Measurements from ENCODE around the gene HOXC13. TPM values are rescaled to one million over a fixed set of nuclear protein-coding genes. Genes with fewer than 3 reads are reported as not detected.

The HOXC13 gene
- total and polyA plus RNA-seq, 2 of the 13 experiments (the other 11 are each of a cell fraction or from before 2014, with no cell fraction given): 0.07 TPM; not detected in 1

DNA sequence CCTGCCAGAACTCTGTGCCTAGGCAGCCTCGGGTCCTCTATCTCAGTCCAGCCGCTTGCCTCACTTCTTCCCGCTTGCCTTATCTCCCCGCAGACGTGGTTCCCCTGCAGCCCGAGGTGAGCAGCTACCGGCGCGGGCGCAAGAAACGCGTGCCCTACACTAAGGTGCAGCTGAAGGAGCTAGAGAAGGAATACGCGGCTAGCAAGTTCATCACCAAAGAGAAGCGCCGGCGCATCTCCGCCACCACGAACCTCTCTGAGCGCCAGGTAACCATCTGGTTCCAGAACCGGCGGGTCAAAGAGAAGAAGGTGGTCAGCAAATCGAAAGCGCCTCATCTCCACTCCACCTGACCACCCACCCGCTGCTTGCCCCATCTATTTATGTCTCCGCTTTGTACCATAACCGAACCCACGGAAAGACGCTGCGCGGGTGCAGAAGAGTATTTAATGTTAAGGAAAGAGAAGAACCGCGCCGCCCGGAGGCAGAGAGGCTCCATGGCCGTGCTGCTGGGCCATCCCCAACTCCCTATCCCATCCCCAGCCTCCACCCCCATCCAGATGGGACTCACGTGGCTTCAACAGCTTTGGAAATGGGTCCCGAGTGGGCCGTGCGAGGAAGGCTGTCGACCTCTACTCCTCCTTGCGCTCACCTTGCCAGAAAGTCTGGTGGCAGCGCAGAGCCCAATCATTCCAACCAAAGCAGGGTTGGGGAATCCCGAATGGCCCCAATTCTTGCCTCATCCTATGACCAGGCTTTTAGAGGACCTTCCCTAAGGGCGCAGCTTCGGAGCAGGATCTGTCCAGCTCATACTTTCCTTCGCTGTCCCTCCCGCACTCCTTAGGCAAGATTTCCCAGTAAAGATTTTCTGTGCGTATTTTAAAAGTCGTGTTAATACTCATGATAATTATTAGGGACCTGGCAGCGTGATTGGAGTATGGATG is 6.5 kb downstream of the HOXC13 start:
- peaks cover under 1% of the 10 kb centered on the region; the same call in 1 of the 2 replicates for H4K20me1 ChIP-seq (ENCODE audit: insufficient read depth, low read length)
- in situ Hi-C loops (cut with HindIII; ENCODE audit: extremely low pct_ligation_motif_present, low pct_unique_long_range_greater_than_20kb) (loop anchor here (25.0 kb wide), 1 partner anchor 158 kb away; no protein-coding TSS in a partner anchor), intact Hi-C loops (cut with micrococcal nuclease; ENCODE audit: unreplicated experiment) (no loop called here)
- H3K79me2 ChIP-seq (ENCODE audit: insufficient read depth, low read length): no peaks in the 10 kb centered on the region
- H3K9me3 ChIP-seq (ENCODE audit: low read length): no peaks in the 10 kb centered on the region
- 19% methylated on average over 39 of the region's 51 CpGs for WGBS (ENCODE audit: low lambda C conversion rate)
- POLR2A ChIA-PET: no interaction called here
- ATAC-seq: no peak
- no peak for DNase-seq (ENCODE audit: low spot score)
- no peak for TF ChIP-seq KAT2B (IDR thresholded peaks at IDR 0.05; ENCODE audit: borderline replicate concordance, low read depth, low read length)
- TF ChIP-seq ZFP36L2 (CRISPR knock-in tag; IDR thresholded peaks at IDR 0.05): no peak
- no peak overlapping the region for H3K4me3 ChIP-seq (replicated peaks in 1 of 3; ENCODE audit: insufficient read depth in 1 of 3, low read depth in 2 of 3, low read length in 3 of 3)
- FAIRE-seq: no peak
- CTCF ChIA-PET (ENCODE audit: low intra/inter-chr PET ratio, low total read pairs): no interaction called here
- no peak overlapping the region for H2AFZ ChIP-seq (ENCODE audit: low read length)
- H3K27ac ChIP-seq (ENCODE audit: extremely low read length, insufficient read depth, low read length): no peak overlapping the region
- H3K36me3 ChIP-seq (replicated peaks in 1 of 2; ENCODE audit: control insufficient read depth in 1 of 2, insufficient read depth in 2 of 2, low read length in 2 of 2): no peaks in the 10 kb centered on the region
- no peak overlapping the region for H3K4me2 ChIP-seq (ENCODE audit: low read depth, low read length)
- no peak overlapping the region for H3K9ac ChIP-seq (ENCODE audit: insufficient read depth, low read depth, low read length)
- no TSS peak for BruUV-seq (replicated peaks)
- peaks cover 11 to 79% of the 10 kb centered on the region in 2 experiments for H3K27me3 ChIP-seq (ENCODE audit: control insufficient read depth in 1 of 2, insufficient read depth in 2 of 2, low read length in 2 of 2)
- peaks cover 9% of the 10 kb centered on the region for H3K4me1 ChIP-seq (ENCODE audit: insufficient read depth, low read length)

DNA sequence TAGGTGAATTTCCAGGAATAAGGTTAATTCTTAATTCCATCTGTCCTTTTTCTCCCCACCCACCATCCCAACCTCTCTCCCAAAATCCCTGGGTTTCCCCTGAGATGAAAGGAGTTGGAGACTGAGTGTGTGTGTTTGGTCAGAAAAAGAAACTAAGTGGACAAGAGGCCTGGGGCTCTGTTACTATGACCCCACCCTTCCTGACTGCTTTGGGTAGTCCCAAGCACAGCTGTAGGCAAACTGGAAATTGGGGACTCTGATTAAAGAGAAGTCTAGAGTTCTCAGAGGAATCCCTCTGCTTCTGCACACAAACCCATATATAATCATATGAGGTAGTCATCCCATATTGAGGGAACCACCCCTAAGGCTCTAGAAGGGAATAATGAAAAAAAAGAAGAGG is 9.1 kb downstream of the HOXC13 start:
- intact Hi-C loops (cut with micrococcal nuclease; ENCODE audit: unreplicated experiment): no loop called here
- CTCF ChIA-PET (ENCODE audit: low intra/inter-chr PET ratio, low total read pairs): no interaction called here
- in situ Hi-C loops (cut with HindIII; ENCODE audit: extremely low pct_ligation_motif_present, low pct_unique_long_range_greater_than_20kb): loop anchor here (25.0 kb wide), 1 partner anchor 160 kb away; no protein-coding TSS in a partner anchor
- Histone ChIP-seq H3K36me3 (replicated peaks in 1 of 2; ENCODE audit: control insufficient read depth in 1 of 2, insufficient read depth in 2 of 2, low read length in 2 of 2) (no peaks in the 10 kb centered on the region), H3K9ac (ENCODE audit: insufficient read depth, low read depth, low read length) (no peak overlapping the region), H3K4me2 (ENCODE audit: low read depth, low read length) (no peak overlapping the region), H3K4me3 (replicated peaks in 1 of 3; ENCODE audit: insufficient read depth in 1 of 3, low read depth in 2 of 3, low read length in 3 of 3) (no peak overlapping the region), H2AFZ (ENCODE audit: low read length) (no peak overlapping the region), H3K79me2 (ENCODE audit: insufficient read depth, low read length) (no peaks in the 10 kb centered on the region), H3K27me3 (ENCODE audit: control insufficient read depth in 1 of 2, insufficient read depth in 2 of 2, low read length in 2 of 2) (peaks cover 19 to 86% of the 10 kb centered on the region in 2 experiments), H3K9me3 (ENCODE audit: low read length) (no peaks in the 10 kb centered on the region), H4K20me1 (ENCODE audit: insufficient read depth, low read length) (peaks cover 5% of the 10 kb centered on the region; the same call in 1 of the 2 replicates), H3K27ac (ENCODE audit: extremely low read length, insufficient read depth, low read length) (no peak overlapping the region), H3K4me1 (ENCODE audit: insufficient read depth, low read length) (peaks cover 22% of the 10 kb centered on the region)
- BruUV-seq (replicated peaks): no TSS peak
- TF ChIP-seq FOXK2 (IDR thresholded peaks at IDR 0.05): no peak
- no peak for TF ChIP-seq THYN1 (CRISPR knock-in tag; IDR thresholded peaks at IDR 0.05; ENCODE audit: borderline replicate concordance, low read depth)
- TF ChIP-seq ZNF484 (CRISPR knock-in tag; IDR thresholded peaks at IDR 0.05; ENCODE audit: borderline replicate concordance, low read depth): no peak
- TF ChIP-seq, protein P1, sequence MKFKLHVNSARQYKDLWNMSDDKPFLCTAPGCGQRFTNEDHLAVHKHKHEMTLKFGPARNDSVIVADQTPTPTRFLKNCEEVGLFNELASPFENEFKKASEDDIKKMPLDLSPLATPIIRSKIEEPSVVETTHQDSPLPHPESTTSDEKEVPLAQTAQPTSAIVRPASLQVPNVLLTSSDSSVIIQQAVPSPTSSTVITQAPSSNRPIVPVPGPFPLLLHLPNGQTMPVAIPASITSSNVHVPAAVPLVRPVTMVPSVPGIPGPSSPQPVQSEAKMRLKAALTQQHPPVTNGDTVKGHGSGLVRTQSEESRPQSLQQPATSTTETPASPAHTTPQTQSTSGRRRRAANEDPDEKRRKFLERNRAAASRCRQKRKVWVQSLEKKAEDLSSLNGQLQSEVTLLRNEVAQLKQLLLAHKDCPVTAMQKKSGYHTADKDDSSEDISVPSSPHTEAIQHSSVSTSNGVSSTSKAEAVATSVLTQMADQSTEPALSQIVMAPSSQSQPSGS (CRISPR knock-in tag; IDR thresholded peaks at IDR 0.05): no peak
- no peak for TF ChIP-seq ETV6 (CRISPR knock-in tag; conservative IDR thresholded peaks at IDR 0.05)
- no peak for TF ChIP-seq ZNF790 (CRISPR knock-in tag; IDR thresholded peaks at IDR 0.05; ENCODE audit: borderline replicate concordance)
- no peak for TF ChIP-seq ZNF749 (CRISPR knock-in tag; IDR thresholded peaks at IDR 0.05; ENCODE audit: borderline replicate concordance)
- no peak for TF ChIP-seq SUZ12 (IDR thresholded peaks at IDR 0.05; ENCODE audit: low read depth, low read length)
- ATAC-seq (no peak), FAIRE-seq (no peak), DNase-seq (ENCODE audit: low spot score) (no peak)
- POLR2A ChIA-PET: no interaction called here

All from HepG2 (cell line).